Astrocyte (in vitro differentiated cells and primary cell): ENCODE results near the gene LPO.

ENCODE experiments used
- EZH2 ChIP-seq: IDR thresholded peaks from 2 replicates; pipeline ENCODE4 v1.6.1; 2012; ENCODE audit warnings: mild to moderate bottlenecking, low read length, inconsistent platforms; ENCODE audit not compliant: insufficient read depth
- TF ChIP-seq, protein P1 (sequence below): IDR thresholded peaks from 2 replicates; pipeline ENCODE4 v1.5.1; 2011; ENCODE audit warnings: low read depth, mild to moderate bottlenecking, inconsistent platforms, low read length, moderate library complexity; ENCODE audit not compliant: insufficient read depth

DNA sequence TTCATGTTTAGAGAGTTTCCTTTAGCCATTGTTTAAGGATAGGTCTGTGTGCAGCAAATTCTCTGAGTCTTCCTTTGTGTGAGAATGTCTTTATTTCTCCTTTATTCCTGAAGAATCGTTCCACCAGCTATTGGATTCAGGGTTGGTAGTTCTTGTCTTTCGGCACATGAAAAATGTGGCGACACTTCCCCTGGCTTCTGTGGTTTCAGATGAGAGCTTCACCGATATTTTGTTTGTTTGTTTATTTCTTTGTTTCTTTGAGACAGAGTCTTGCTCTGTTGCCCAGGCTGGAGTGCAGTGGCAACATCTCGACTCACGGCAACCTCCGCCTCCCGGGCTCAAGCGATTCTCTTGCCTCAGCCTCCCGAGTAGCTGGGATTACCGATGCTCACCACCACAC is 23.8 kb downstream of the LPO start:
- TF ChIP-seq, protein P1, sequence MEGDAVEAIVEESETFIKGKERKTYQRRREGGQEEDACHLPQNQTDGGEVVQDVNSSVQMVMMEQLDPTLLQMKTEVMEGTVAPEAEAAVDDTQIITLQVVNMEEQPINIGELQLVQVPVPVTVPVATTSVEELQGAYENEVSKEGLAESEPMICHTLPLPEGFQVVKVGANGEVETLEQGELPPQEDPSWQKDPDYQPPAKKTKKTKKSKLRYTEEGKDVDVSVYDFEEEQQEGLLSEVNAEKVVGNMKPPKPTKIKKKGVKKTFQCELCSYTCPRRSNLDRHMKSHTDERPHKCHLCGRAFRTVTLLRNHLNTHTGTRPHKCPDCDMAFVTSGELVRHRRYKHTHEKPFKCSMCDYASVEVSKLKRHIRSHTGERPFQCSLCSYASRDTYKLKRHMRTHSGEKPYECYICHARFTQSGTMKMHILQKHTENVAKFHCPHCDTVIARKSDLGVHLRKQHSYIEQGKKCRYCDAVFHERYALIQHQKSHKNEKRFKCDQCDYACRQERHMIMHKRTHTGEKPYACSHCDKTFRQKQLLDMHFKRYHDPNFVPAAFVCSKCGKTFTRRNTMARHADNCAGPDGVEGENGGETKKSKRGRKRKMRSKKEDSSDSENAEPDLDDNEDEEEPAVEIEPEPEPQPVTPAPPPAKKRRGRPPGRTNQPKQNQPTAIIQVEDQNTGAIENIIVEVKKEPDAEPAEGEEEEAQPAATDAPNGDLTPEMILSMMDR = no peak
- no peak for TF ChIP-seq EZH2
